Epidermal melanocyte (primary cell): Measurements from ENCODE around the gene DYNLT4.
"Not testable (repeated sequence)": the region's sequence is repeated elsewhere in the genome, so short reads cannot be mapped to it uniquely, and the experiment has no call there.

Experiments used
- DNase-seq: peaks from one replicate; pipeline ENCODE4 v3.0.0; 2011; ENCODE audit warnings: low spot score; ENCODE audit not compliant: insufficient read length

DYNLT4 gene

DNA sequence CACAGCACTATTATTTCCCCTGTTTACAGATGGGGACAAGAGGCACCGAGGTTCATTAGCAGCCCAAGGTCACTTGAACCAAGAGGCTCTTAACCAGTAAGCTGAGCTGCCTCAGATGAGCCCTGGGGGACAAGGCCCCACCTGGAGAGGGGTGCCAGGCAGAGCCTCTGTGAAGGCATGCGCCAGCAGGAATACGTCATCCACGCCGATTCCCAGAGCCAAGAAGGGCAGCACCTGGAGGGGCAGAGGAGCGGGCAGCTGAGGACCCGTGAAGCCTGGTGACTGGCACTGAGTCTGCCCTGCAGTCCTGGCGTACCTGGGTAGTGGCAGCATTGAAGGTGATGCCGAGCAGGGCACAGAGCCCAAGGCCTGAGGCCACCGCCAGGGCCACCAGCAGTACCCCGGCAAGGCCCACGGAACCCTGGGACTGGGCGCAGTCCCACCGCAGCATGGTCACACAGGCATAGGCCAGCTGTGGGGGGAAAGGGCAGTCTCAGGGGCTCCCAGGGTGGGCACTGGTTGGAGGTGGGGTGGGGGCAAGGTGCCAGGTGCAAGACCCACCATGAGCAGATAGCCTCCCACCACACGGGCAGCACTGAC lies 21.8 kb upstream of the DYNLT4 start:
- no peak for DNase-seq

DNA sequence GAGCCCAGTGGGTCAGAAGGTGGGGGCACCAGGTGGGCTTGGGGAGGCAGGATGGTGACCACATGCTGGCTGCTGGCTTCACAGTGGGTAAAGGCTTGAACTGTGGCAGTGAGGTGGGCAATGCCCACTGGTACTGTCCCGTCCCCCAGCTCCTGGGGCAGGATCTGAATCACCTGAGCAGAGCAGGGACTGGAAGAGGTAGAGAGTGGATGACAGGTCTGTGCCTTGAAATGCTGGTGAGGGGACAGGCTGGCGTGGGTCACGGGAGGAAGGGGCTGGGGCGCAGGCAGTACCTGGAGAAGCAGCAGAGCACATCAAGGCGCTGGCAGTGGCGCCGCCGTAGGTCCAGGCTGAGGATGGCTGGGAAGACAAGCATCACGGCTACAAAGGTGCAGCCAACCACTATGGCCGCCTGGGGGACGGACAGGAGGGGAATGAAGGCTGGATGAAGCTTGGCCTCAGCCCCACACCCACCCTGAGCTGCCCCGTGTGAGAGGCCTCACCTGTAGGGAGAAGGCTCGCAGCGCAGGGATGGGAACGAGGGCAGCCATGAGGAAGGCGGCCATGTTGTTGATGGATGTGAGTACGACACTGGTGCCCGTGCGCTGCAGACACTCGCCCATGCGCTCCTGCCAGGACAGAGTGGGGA lies 21.0 kb upstream of the DYNLT4 start:
- DNase-seq: no peak

DNA sequence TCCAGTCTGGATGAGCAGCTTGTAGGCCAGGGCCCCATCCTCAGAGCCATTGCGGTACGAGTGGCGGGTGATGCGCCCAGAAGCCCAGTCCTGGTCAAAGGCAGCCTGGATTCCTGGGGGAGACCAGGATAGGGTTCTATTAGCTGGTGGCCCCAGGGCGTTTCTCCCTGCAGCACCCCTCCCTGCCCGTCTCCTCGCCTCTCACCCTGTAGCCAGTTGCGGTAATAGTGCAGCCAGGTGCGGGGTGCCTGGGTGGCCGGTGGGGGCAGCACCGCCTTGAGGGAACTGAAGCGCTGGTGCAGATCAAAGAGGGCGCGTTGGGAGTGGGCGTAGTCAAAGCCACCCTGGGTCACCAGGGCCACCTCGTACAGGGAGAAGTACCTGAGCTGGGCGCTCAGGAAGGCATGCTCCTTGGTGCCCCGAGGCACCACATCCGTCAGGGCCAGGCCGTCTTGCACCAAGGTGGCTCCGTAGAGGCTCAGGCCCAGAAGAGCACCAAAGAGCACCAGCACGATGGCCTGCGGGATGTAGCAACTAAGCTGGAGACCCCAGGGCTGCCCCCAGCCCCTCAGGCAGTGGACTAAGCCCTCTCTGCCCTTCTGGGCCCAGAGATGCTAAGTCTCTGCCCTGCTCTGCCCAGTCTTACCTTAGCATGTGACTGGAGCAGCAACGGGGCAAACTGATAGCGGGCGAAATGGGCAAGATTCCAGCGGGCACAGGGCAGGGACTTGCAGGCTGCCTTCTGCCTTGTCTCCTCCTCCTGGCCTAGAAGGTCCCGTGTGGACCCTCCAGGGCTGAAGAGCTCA lies 20.2 kb upstream of the DYNLT4 start:
- DNase-seq: no peak

DNA sequence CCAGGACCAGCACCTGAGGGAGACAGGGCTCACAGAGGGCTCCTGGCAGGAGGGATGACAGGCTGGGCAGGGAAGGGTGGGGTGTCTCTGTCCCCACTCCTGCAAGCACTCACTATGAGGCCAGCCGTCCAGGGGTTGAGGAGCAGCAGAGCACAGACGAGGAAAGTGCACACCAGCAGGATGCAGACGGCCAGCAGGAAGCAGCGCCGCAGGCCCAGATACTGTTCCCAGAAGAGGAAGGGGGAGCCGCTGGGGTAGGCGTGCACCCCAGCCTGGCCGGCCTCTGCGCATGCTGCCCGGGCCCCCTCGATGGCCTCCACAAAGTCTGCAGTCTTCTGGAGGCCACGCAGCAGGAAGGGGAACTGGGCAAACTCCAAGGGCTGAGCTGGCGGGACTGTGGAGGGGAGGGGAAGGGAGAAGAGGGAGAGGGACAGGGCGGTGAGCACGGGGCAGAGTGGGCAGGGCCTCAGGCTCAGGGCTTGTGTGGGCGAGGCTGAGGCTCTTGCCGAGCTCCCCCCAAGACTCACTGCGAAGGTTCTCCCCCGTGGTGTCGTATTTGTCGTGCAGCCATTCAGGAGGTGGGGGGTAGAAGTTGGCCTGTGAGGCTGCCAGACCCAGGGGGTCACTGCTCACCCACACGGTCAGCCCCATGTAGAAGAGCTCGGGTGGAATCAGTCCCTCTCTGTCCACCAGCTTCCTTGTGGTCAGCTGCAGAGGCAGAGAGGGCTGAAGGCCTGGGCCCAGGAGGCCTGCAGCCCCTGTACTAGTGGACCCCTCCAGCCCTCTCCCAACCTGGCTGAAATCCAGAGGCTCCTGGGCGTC lies 19.4 kb upstream of the DYNLT4 start:
- no peak for DNase-seq

DNA sequence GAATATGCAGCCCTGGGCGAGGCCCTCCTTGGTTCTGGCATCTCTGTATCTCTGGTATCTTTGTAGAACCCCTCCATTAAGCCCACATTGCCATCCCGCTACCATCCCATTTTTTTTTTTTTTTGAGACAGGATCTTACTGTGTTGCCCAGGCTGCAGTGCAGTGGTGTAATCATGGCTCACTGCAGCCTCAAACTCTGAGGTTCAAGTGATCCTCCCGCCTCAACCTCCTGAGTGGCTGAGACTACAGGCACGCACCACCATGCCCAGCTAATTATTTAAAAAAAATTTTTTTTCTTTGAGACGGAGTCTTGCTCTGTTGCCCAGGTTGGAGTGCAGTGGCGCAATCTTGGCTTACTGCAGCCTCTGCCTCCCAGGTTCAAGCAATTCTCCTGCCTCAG lies 17.2 kb upstream of the DYNLT4 start:
- not testable (repeated sequence) for DNase-seq

DNA sequence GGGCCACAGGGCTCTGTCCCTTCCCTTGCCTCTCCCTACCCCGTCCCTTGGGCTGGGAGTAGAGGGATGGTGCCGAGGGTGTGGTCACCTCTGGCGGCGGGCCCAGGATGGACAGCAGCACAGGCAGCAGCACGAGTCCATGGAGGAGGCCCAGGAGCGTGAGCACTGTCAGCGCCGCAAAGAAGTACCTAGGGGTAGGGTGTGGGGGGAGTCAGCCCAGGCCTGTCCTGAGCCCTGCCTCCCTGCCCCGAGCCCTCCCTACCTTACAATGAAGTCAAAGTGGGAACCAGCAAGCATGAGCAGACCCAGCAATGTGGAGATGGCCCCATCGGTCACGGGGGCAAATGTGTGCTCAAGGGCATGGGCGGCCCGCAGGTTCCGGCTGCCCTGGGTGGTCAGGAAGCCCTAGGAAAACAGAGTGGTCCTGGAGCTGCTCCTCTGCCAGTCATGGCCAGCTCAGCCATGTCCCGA lies 15.9 kb upstream of the DYNLT4 start:
- no peak for DNase-seq

DNA sequence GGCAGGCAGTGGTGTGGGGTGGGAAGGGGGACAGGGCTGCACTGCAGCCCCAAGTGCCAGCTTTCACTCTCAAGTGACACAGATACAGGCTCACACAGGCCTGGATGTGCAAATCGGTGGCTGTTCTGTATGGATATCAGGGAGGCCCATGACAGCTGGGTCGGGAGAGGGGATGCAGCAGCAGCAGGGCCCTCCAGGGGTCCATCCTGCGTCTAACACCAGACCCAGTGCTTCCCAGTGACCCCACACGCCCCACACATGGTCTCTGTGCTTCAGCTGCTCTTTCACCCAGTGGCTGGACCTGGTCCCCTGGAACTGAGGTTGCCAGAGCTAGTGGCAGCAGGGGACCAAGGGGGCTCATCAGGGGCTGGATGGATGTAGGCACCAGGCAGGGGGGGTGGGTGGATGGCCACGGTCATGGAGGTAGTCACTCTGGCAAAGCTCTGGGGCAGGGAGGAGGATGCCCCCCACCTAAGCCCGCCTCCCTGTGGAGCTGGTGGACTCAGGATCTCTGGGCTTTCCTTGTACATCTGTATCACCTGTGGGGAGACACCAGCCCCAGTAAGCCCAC lies 15.1 kb upstream of the DYNLT4 start:
- DNase-seq: no peak

DNA sequence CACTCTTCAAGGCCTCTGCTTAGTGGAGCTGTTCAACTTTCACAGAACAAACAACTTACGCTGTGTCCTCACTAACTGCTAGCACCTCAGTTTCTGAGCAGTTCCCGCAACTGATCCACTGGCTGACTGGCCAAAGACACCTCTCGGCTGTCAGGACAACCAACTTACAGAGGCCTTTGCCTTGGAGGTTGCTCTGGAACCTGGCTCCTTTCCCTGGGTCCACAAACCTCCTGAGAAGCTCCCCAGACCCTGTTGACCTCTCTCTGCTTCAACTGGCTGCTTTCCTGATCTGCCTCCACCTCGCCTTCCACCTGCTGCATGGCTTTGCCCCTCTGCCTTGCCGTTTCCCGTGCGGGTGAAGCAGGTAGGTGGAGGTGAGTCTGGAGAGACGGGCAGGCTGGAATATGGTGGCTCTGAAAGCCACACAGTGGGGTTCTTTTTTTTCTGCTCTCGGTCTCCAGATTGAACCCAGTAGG lies 14.1 kb upstream of the DYNLT4 start:
- no peak for DNase-seq

DNA sequence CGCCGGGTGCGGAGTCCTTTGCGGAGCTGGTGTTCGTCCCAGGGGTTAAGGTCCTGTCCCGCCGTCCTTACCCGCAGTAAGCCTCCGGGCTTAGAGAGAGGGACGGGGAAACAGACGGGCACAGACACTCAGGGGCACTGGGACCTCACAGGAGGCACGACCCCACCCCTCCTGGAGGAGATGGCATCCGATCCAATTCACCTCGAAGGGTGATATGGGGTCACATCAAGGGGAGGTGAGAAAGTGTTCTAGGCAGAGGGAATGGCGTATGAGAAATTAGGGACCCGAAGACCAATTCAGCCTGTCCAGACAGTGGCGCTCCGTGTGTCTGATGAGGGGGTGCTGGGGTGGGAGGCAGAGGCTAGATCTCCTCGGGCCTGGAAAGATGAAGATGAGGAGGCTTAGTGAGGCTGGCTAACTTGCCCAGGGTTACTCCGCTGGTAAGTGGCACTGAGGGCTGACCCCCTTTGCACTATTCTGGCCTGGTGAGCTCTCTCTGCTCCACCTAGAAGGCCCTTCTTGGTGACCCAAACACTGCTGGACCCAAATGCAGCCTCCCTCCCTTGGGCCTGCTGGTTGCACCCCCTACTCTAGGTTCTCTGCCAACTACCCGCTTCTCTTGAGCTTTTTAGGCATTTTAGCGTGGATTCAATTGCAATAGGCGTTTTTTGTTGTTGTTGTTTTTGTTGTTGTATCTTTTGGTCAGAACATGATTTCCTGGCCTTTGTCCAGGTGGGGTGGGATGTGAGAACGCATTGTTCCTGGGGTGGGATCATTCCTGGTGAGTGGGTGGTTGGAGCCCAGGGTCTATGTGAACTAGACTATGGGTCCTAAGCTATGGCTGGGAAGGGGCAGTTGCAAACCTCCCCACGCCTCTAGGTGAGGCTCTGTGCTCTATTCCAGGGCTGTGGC lies 13.4 kb upstream of the DYNLT4 start:
- DNase-seq: no peak

DNA sequence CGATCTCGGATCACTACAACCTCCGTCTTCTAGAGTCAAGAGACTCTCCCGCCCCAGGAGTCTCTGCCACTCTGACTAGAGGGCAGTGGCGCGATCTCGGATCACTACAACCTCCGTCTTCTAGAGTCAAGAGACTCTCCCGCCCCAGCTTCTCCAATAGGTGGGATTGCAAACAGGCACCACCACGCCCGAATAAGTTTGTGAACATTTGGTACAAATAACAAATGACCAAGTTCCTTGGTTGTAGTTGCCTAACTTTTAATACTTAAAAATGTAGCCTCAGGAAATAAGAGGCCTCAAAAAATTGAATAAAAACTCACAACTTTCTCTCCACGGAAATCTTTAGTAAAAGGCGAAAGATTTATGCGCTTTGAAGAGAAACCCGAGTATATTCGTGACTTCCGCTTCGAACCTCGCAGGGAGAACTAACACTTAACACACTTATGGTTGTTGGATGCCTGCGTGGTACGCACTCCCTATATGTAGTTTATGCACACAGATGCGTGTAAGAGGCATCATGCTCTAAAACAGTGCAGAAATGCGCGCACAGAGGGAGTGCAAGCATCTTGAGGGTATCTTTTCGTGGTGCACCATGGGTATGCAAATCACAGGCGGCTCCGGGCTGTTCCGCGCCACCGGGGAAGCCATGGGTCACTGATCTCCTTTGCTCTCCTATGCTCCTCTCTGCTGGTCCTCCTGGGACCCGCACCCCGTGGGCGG lies 12.6 kb upstream of the DYNLT4 start:
- DNase-seq: peak; percentile 86

DNA sequence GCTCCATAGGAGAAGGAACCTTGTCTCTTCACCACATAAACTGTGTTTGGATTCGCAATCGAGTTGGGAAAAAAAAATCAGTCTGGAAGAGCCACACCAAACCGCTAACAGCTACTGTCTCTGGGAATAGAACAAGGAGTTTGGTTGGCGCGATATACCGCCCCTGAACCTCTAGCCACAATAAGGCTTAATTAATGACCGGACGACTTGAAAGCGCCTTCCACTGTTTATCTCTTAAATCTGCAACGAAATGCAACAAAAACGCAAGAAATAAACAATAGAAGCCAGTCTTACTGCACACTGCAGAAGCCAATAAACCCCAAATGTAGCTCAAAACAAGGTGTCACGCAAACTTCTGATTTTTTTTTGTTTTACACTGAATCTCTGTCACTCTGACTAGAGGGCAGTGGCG lies 12.1 kb upstream of the DYNLT4 start:
- peak; percentile 24 for DNase-seq

DNA sequence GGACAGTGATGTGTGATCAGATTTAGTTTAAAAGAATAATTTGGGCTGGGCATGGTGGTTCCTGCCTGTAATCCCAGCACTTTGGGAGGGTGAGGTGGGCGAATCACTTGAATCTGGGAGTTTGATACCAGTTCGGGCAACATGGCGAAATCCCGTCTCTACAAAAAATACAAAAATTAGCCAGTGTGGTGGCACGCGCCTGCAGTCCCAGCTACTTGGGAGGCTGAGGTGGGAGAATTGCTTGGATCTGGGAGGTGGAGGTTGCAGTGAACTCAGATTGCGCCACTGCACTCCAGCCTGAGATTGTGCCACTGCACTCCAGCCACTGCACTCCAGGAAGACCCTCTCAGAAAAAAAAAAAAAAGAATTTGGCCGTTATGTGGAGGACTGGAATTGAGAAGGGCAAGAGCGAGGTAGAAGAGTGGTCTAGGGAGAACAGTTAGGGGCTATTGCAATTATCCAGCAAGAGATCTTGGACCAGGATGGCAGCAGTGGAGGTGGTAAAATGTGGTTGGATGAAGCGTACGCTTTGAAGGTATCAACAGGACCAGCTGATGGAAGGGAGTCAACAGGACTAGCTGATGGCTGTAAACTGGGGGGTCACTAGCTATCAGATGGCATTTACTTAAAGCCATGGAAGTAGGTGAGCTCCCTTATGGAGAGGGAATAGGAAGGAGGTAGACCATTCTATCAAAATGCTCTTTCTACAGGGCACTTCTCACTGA lies 10.8 kb upstream of the DYNLT4 start:
- no peak for DNase-seq

DNA sequence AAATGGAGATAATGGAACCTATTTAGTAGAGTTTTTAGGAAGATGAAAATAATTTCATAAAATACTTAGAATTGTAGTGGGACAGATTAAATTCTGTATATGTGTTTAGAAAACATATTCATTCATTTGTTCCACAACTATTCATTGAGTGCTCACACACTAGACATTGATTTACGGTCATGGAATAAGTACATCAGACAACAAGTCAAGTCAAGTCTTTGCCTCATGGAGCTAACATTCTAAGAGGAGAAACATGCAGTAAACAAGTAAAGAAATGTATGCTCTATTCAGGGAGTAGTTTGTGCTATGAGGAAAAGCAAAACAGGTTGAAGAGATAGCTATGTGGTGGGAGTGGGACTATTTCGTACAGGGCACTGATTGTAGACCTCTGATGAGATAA lies 10.2 kb upstream of the DYNLT4 start:
- no peak for DNase-seq

DNA sequence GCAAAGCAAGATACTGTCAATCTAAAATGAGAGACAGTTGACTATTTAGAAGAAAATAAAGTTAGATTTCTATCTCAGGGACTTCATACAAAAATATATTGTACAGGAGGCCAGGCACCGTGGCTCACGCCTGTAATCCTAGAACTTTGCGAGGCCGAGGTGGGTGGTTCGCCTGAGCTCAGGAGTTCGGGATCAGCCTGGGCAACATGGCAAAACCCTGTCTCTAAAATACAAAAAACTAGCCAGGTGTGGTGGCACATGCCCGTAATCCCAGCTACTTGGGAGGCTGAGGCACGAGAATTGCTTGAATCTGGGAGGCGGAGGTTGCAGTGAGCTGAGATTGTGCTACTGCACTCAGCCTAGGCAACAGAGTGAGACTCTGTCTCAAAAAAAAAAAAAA lies 8.8 kb upstream of the DYNLT4 start:
- DNase-seq: not testable (repeated sequence)

DNA sequence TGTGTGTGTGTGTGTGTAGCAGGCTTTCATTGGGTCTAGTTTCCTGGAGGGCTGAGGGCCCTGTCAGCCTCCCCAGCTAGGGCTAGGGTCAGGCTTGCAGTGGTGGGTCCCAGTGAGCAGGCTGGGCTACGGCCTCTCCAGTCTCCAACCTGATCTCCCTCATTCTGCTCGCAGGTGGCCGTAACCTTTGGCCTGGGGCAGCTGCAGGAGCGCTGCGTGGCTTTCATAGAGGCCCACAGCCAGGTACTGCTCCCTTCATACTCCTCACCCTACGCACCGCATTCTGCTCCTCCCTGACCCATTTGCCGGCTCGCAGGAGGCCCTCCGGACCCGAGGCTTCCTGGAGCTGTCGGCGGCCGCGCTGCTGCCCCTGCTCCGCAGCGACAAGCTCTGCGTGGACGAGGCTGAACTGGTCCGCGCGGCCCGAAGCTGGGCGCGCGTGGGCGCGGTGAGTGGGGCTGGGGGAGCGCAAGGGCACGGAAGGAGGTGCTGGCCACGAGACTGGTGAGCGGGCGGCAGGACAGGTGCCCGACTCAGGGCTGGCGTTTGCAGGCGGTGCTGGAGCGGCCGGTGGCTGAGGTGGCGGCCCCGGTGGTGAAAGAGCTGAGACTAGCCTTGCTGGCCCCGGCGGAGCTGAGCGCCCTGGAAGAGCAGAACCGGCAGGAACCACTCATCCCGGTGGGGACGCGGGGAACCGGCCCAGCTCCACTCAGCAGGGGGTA lies 5.8 kb upstream of the DYNLT4 start:
- DNase-seq: no peak

DNA sequence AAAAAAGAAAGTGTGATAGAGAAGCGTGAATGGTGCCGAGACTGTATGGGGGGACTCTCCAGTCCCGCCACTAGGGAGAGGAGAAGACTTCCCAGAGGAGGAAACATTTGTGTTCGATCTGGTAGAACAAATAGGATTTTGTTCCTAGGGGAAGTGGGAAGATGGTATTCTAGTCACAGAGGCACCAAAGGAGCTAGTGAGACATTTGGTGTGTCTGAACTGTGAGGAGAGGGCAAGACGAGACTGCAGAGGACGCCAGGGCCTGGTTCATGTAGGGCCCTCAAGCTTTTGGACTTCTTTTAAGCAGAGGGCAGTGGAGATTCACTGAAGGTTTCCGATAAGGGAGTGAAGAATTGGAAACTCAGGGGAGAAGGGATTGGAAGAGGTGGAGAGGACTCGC lies 4.1 kb upstream of the DYNLT4 start:
- DNase-seq: no peak

DNA sequence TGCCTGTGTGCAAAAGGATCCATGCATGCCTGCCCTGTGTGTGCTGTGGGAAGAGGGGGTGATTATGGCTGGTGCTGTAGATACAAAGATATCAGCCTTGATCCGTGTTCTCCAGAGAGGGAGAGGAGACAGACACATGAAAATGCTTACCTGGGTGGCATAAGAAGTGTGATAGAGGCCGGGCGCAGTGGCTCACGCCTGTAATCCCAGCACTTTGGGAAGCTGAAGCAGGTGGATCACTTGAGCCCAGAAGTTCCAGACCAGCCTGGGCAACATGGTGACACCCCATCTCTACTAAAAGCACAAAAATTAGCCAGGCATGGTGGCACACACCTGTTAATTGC lies 3.6 kb upstream of the DYNLT4 start:
- not testable (repeated sequence) for DNase-seq

DNA sequence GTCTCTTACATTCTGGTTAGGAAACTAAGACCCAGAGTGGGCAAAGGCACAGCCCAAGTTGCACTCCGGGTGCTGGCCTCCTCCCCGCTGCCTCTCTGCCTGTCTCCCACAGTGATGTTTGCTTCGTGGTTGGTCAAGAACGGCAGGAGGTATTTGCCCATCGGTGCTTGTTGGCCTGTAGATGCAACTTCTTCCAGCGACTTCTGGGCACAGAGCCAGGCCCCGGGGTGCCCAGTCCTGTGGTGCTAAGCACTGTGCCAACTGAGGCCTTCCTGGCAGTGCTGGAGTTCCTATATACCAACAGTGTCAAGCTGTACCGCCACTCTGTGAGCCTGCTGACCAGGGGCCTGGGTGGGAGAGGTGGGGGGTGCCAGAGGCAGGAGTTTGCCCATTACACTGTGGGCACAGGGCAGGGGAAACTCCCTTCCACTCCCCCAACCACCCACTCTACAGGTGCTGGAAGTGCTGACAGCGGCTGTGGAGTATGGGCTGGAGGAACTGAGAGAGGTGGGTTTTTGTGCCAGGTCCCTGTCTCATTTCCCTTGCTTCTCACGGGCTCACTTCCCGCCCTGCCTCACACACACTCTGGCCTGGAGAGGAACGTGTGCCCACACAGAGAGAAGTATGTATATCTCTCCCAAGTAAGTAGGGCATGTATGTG lies 3.1 kb upstream of the DYNLT4 start:
- DNase-seq: no peak
